Measurements from ENCODE around the gene CARMIL3.
"Not testable (repeated sequence)": the region's sequence is repeated elsewhere in the genome, so short reads cannot be mapped to it uniquely, and the experiment has no call there.

DNA sequence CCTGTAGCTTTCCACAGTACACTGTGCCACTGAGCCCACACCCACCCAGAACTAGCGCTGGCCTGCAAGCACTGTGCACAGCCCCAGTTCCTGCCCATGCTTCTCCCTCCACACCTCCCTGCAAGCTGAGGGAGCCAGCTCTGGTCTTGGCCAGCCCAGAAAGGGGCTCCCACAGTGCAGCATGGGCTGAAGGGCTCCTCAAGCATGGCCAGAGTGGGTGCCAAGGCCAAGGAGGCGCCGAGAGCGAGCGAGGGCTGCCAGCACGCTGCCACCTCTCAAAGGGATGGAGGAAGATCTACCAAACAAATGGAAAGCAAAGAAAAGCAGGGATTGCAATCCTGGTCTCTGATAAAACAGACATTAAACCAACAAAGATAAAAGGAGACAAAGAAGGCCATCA, 36.1 kb upstream of the CARMIL3 start:
- TF ChIP-seq, protein P1, sequence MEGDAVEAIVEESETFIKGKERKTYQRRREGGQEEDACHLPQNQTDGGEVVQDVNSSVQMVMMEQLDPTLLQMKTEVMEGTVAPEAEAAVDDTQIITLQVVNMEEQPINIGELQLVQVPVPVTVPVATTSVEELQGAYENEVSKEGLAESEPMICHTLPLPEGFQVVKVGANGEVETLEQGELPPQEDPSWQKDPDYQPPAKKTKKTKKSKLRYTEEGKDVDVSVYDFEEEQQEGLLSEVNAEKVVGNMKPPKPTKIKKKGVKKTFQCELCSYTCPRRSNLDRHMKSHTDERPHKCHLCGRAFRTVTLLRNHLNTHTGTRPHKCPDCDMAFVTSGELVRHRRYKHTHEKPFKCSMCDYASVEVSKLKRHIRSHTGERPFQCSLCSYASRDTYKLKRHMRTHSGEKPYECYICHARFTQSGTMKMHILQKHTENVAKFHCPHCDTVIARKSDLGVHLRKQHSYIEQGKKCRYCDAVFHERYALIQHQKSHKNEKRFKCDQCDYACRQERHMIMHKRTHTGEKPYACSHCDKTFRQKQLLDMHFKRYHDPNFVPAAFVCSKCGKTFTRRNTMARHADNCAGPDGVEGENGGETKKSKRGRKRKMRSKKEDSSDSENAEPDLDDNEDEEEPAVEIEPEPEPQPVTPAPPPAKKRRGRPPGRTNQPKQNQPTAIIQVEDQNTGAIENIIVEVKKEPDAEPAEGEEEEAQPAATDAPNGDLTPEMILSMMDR (IDR thresholded peaks at IDR 0.05; ENCODE audit: low read depth, low read length), result not testable (repeated sequence)
- not testable (repeated sequence) for TF ChIP-seq EZH2phosphoT487 (IDR thresholded peaks at IDR 0.05; ENCODE audit: low read depth)
